GM12878 (cell line): ENCODE data around the gene LDB3. TPM values are rescaled to one million over a fixed set of nuclear protein-coding genes. Genes with fewer than 3 reads are reported as not detected.
A peak's percentile ranks its signal among the peaks of the same experiment; 100 is the strongest.

ENCODE experiments used
- ASH2L ChIP-seq: fragments of 300-600, 200-600 bp; sonication (generic); IDR thresholded peaks from 2 replicates; pipeline ENCODE4 v1.6.1; 2017; ENCODE audit warnings: low read depth, mild to moderate bottlenecking, borderline replicate concordance
- BHLHE40 ChIP-seq, 2 experiments: fragments of 450-650 bp in 1 of 2; IDR thresholded peaks; 2 replicates each; pipeline ENCODE4 v1.6.1; 2011 to 2017; ENCODE audit warnings: low read depth in 2 of 2, borderline replicate concordance in 1 of 2, improper control_type of control experiment in 1 of 2, low read length in 1 of 2, mild to moderate bottlenecking in 1 of 2
- CHD1 ChIP-seq: IDR thresholded peaks from 2 replicates; pipeline ENCODE4 v1.6.1; 2012; ENCODE audit warnings: low read depth, low read length, improper control_type of control experiment
- EGR1 ChIP-seq, 2 experiments: IDR thresholded peaks; 1 replicate in 1 of 2; 2 replicates in 1 of 2; pipeline ENCODE4 v1.6.1; 2011 to 2012; ENCODE audit warnings: low read depth in 2 of 2, low read length in 2 of 2, borderline replicate concordance in 1 of 2, mild to moderate bottlenecking in 1 of 2, moderate library complexity in 1 of 2
- GATAD2B ChIP-seq: fragments of 450-650 bp; conservative IDR thresholded peaks from 2 replicates; pipeline ENCODE4 v1.6.1; 2017; ENCODE audit warnings: low read depth, mild to moderate bottlenecking, moderate library complexity
- IRF4 ChIP-seq: IDR thresholded peaks from 2 replicates; pipeline ENCODE4 v1.6.1; 2011; ENCODE audit warnings: low read depth, low read length
- JUNB ChIP-seq: IDR thresholded peaks from 2 replicates; pipeline ENCODE4 v1.6.1; 2016; ENCODE audit warnings: antibody characterized with exemption, mild to moderate bottlenecking
- LARP7 ChIP-seq: fragments of 450-650 bp; IDR thresholded peaks from 2 replicates; pipeline ENCODE4 v1.6.1; 2017; ENCODE audit warnings: mild to moderate bottlenecking
- NBN ChIP-seq: fragments of 450-650 bp; IDR thresholded peaks from 2 replicates; pipeline ENCODE4 v1.6.1; 2016
- NFXL1 ChIP-seq: fragments of 450-650 bp; IDR thresholded peaks from 2 replicates; pipeline ENCODE4 v1.6.1; 2017; ENCODE audit warnings: antibody characterized with exemption, mild to moderate bottlenecking, borderline replicate concordance
- POLR2A ChIP-seq: IDR thresholded peaks from 2 replicates; pipeline ENCODE4 v1.6.1; 2011; ENCODE audit warnings: low read depth, mild to moderate bottlenecking, low read length
- POLR2AphosphoS5 ChIP-seq: IDR thresholded peaks from 2 replicates; pipeline ENCODE4 v1.6.1; 2011; ENCODE audit warnings: mild to moderate bottlenecking, low read length, inconsistent platforms
- RB1 ChIP-seq: fragments of 450-650 bp; formaldehyde crosslinking; IDR thresholded peaks from 2 replicates; pipeline ENCODE4 v1.6.1; 2017; ENCODE audit warnings: mild to moderate bottlenecking, borderline replicate concordance
- RUNX3 ChIP-seq: IDR thresholded peaks from 2 replicates; pipeline ENCODE4 v1.6.1; 2012; ENCODE audit warnings: low read length, inconsistent platforms
- ZNF217 ChIP-seq: fragments of 450-650 bp; IDR thresholded peaks from 2 replicates; pipeline ENCODE4 v1.6.1; 2017; ENCODE audit warnings: antibody characterized with exemption, mild to moderate bottlenecking
- polyA plus RNA-seq, 11 experiments: library from polyadenylated mRNA; depleted of rRNA in 4 of 11; unstranded in 6 of 11; stranded (reverse) in 5 of 11; fragments of >200 nt; fragmentation: Nextera tagmentation in 4 of 11; fragmentation: Illumina TruSeq in 1 of 11; extraction: Ambion mirVana in 4 of 11; extraction: Trizol in 1 of 11; gene quantifications; 1 replicate in 1 of 11; 2 replicates in 10 of 11; pipeline versions ENCODE4 v1.2.1 to v1.2.3, GENCODE V29; 2011 to 2016; ENCODE audit warnings: inconsistent platforms in 2 of 11, missing spikeins in 2 of 11, low read depth in 1 of 11
- total RNA-seq, 4 experiments: library from RNA; depleted of rRNA in 3 of 4; stranded (reverse); fragments of >200 nt in 3 of 4; fragmentation: Illumina TruSeq in 1 of 4; extraction: Trizol in 1 of 4; gene quantifications; 2 replicates each; pipeline versions ENCODE4 v1.2.1 to v1.2.3, GENCODE V29; 2013 to 2021
- TF ChIP-seq, protein P1 (sequence below): fragments of 450-650 bp; IDR thresholded peaks from 2 replicates; pipeline ENCODE4 v1.6.1; 2017; ENCODE audit warnings: mild to moderate bottlenecking, low read depth, inconsistent platforms; ENCODE audit not compliant: poor library complexity, severe bottlenecking
- TF ChIP-seq, protein P2 (sequence below): fragments of 450-650 bp; IDR thresholded peaks from 2 replicates; pipeline ENCODE4 v1.6.1; 2017; ENCODE audit warnings: antibody characterized with exemption, mild to moderate bottlenecking, moderate library complexity

Gene LDB3
- total and polyA plus RNA-seq, 10 of the 15 experiments (the other 5 are each of a cell fraction or from before 2014, with no cell fraction given): 0.02 to 0.07 (median 0.04) TPM; not detected in 1

DNA sequence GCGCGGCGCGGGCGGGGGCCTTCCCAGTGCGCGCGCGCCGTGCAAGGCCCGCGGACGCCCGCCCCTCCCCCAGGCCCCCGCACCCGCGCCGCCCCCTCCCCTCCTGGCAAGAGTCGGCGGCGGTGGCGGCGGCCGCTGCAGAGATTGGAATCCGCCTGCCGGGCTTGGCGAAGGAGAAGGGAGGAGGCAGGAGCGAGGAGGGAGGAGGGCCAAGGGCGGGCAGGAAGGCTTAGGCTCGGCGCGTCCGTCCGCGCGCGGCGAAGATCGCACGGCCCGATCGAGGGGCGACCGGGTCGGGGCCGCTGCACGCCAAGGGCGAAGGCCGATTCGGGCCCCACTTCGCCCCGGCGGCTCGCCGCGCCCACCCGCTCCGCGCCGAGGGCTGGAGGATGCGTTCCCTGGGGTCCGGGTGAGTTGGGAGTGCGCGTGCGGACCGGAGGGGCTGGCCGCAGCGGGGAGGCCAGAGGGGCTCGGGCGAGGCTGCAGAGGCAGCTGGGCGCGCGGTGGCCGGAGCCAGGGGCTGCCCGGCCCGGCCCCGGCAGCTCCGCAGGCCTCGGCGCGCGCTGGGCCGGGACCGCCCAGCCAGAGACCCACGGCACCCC, 88.3 kb downstream of the LDB3 start, which contains the start of gene BMPR1A (continued):
- TF ChIP-seq, protein P1, sequence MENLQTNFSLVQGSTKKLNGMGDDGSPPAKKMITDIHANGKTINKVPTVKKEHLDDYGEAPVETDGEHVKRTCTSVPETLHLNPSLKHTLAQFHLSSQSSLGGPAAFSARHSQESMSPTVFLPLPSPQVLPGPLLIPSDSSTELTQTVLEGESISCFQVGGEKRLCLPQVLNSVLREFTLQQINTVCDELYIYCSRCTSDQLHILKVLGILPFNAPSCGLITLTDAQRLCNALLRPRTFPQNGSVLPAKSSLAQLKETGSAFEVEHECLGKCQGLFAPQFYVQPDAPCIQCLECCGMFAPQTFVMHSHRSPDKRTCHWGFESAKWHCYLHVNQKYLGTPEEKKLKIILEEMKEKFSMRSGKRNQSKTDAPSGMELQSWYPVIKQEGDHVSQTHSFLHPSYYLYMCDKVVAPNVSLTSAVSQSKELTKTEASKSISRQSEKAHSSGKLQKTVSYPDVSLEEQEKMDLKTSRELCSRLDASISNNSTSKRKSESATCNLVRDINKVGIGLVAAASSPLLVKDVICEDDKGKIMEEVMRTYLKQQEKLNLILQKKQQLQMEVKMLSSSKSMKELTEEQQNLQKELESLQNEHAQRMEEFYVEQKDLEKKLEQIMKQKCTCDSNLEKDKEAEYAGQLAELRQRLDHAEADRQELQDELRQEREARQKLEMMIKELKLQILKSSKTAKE: no peak
- TF ChIP-seq BHLHE40 (IDR thresholded peaks at IDR 0.05; ENCODE audit: borderline replicate concordance in 1 of 2, low read depth in 2 of 2, low read length in 1 of 2): peak in 1 of 2 experiments; percentile 38; a peak in 1 of 4 replicates
- TF ChIP-seq CHD1: no peak
- peak; percentile 57; the same call in 1 of the 2 replicates for TF ChIP-seq ZNF217
- TF ChIP-seq, protein P2, sequence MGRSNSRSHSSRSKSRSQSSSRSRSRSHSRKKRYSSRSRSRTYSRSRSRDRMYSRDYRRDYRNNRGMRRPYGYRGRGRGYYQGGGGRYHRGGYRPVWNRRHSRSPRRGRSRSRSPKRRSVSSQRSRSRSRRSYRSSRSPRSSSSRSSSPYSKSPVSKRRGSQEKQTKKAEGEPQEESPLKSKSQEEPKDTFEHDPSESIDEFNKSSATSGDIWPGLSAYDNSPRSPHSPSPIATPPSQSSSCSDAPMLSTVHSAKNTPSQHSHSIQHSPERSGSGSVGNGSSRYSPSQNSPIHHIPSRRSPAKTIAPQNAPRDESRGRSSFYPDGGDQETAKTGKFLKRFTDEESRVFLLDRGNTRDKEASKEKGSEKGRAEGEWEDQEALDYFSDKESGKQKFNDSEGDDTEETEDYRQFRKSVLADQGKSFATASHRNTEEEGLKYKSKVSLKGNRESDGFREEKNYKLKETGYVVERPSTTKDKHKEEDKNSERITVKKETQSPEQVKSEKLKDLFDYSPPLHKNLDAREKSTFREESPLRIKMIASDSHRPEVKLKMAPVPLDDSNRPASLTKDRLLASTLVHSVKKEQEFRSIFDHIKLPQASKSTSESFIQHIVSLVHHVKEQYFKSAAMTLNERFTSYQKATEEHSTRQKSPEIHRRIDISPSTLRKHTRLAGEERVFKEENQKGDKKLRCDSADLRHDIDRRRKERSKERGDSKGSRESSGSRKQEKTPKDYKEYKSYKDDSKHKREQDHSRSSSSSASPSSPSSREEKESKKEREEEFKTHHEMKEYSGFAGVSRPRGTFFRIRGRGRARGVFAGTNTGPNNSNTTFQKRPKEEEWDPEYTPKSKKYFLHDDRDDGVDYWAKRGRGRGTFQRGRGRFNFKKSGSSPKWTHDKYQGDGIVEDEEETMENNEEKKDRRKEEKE: no peak
- TF ChIP-seq NFXL1: 0 out of 2 replicates have a peak, but pooled peaks have one; percentile 45
- TF ChIP-seq RUNX3: no peak
- no peak for TF ChIP-seq RB1
- no peak for TF ChIP-seq POLR2AphosphoS5
- TF ChIP-seq NBN: no peak
- no peak for TF ChIP-seq IRF4
- 0 out of 2 replicates have a peak, but pooled peaks have one; percentile 17 for TF ChIP-seq POLR2A
- peak; percentile 94; the same call in 1 of the 2 replicates for TF ChIP-seq ASH2L
- TF ChIP-seq EGR1 (IDR thresholded peaks at IDR 0.05; ENCODE audit: borderline replicate concordance in 1 of 2, low read depth in 2 of 2, low read length in 2 of 2): peak in 1 of 2 experiments; percentile 41; a peak in 1 of 3 replicates
- TF ChIP-seq LARP7: peak; percentile 85
- TF ChIP-seq JUNB: no peak
- peak; percentile 92 for TF ChIP-seq GATAD2B
